Naive thymus-derived CD4-positive, alpha-beta T cell (primary cell): Measurements from ENCODE around the gene LIMS2. TPM values are rescaled to one million over a fixed set of nuclear protein-coding genes. Genes with fewer than 3 reads are reported as not detected.

Source experiments
- ATAC-seq: fragments of 150-1000 bp; cut with Tn5 transposase; 2 replicates; pipeline ENCODE4 v1.10.0; 2021; ENCODE audit warnings: mild to moderate bottlenecking, moderate library complexity
- CTCF ChIA-PET: fragments of 350-600 bp; sonication (Branson Sonifier 250); formaldehyde crosslinking; loops from one replicate; lab custom pipeline; 2021; ENCODE audit warnings: antibody characterized with exemption; lab: Charles Lee
- POLR2A ChIA-PET: fragments of 350-600 bp; sonication (Branson Sonifier 250); formaldehyde crosslinking; loops from one replicate; lab custom pipeline; 2021; ENCODE audit warnings: antibody characterized with exemption, inconsistent platforms; lab: Charles Lee
- DNase-seq, 9 donors: peaks; one replicate each; pipeline versions ENCODE4 v3.0.0 to v3.0.0-alpha.2; 2020 to 2022; ENCODE audit warnings: mixed read lengths in 1 of 9
- H3K27ac ChIP-seq: one replicate; pipeline ENCODE4 v1.7.0; 2013; ENCODE audit warnings: mild to moderate bottlenecking, low read depth, low read length, moderate library complexity
- H3K27me3 ChIP-seq, 2 donors: one replicate each; pipeline ENCODE4 v1.7.0; 2013; ENCODE audit warnings: low read length in 2 of 2, mild to moderate bottlenecking in 2 of 2, moderate library complexity in 2 of 2; ENCODE audit not compliant: control insufficient read depth in 2 of 2, insufficient read depth in 2 of 2
- H3K36me3 ChIP-seq, 3 experiments: 1 replicate in 2 of 3; 2 replicates in 1 of 3; pipeline ENCODE4 v1.7.0; 2013; ENCODE audit warnings: low read length in 3 of 3, mild to moderate bottlenecking in 3 of 3, moderate library complexity in 1 of 3; ENCODE audit not compliant: insufficient read depth in 3 of 3, control insufficient read depth in 2 of 3
- H3K4me1 ChIP-seq, 2 donors: one replicate each; pipeline ENCODE4 v1.7.0; 2013; ENCODE audit warnings: low read length in 2 of 2, mild to moderate bottlenecking in 2 of 2, moderate library complexity in 1 of 2; ENCODE audit not compliant: control insufficient read depth in 2 of 2, insufficient read depth in 2 of 2
- H3K4me3 ChIP-seq: 2 replicates; pipeline ENCODE4 v1.7.0; 2013; ENCODE audit warnings: mild to moderate bottlenecking, low read length
- H3K9me3 ChIP-seq, 3 experiments: 1 replicate in 2 of 3; 2 replicates in 1 of 3; pipeline ENCODE4 v1.7.0; 2013; ENCODE audit warnings: low read length in 3 of 3; ENCODE audit not compliant: control insufficient read depth in 2 of 3
- H3K27ac Mint-ChIP-seq, 9 donors: one replicate each; pipeline ENCODE4 v1.8.0; 2020 to 2022; ENCODE audit warnings: mixed read lengths in 9 of 9, mild to moderate bottlenecking in 8 of 9, moderate library complexity in 5 of 9, inconsistent platforms in 2 of 9
- H3K27me3 Mint-ChIP-seq, 5 donors: one replicate each; pipeline ENCODE4 v1.8.0; 2021 to 2022; ENCODE audit warnings: mixed read lengths in 5 of 5, mild to moderate bottlenecking in 1 of 5
- H3K36me3 Mint-ChIP-seq, 5 donors: one replicate each; pipeline ENCODE4 v1.8.0; 2020 to 2022; ENCODE audit warnings: mixed read lengths in 5 of 5, mild to moderate bottlenecking in 3 of 5, inconsistent platforms in 1 of 5
- H3K4me1 Mint-ChIP-seq, 7 donors: one replicate each; pipeline ENCODE4 v1.8.0; 2020 to 2022; ENCODE audit warnings: mixed read lengths in 7 of 7, mild to moderate bottlenecking in 3 of 7, inconsistent platforms in 1 of 7
- H3K4me3 Mint-ChIP-seq, 10 donors: one replicate each; pipeline ENCODE4 v1.8.0; 2020 to 2022; ENCODE audit warnings: mild to moderate bottlenecking in 10 of 10, mixed read lengths in 10 of 10, moderate library complexity in 6 of 10, inconsistent platforms in 2 of 10
- H3K9me3 Mint-ChIP-seq, 11 donors: one replicate each; pipeline ENCODE4 v1.8.0; 2020 to 2022; ENCODE audit warnings: mixed read lengths in 11 of 11, mild to moderate bottlenecking in 4 of 11, inconsistent platforms in 1 of 11, moderate library complexity in 1 of 11
- intact Hi-C, 2 donors: fragments of 100-400 bp; cut with micrococcal nuclease; formaldehyde crosslinking; loops; one replicate each; pipeline ENCODE4 v1.15.1; 2023
- polyA plus RNA-seq, 2 donors: library from polyadenylated mRNA; unstranded; fragments of 300-500 nt; fragmentation: Illumina TruSeq; gene quantifications; one replicate each; pipeline ENCODE4 v1.2.3, GENCODE V29; 2021
- total RNA-seq, 6 experiments: library from RNA in 5 of 6; stranded (reverse) in 5 of 6; gene quantifications; 1 replicate in 5 of 6; 2 replicates in 1 of 6; pipeline ENCODE4 v1.2.3 and lab custom pipeline; 2021 to 2026

LIMS2 gene
- total and polyA plus RNA-seq, 7 experiments from 2014 or later = 5.3 to 27.0 (median 11.0) TPM

DNA sequence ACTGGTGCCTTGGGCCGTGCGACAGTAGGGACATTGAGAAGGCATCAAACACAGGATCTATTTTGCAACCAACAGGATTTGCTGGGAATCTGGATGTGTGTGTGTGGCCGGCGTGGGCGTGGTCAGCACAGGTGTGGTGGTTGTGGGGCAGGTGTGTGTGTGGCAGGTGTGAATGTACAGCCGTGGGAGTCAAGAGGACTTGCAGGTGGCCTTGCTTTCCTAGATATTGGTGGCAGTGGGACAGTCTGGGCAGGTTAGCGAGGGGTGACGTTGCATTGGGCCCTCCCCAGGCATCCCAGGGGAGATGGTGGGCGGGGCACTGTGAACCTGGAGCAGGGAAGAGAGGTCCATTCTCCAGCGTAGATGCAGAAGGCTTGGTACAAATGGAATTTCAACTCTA lies 3.2 kb upstream of the LIMS2 start:
- H3K27ac ChIP-seq = no peak overlapping the region
- no peak overlapping the region for H3K4me3 ChIP-seq
- peaks cover 0 to 6% of the 10 kb centered on the region in 2 donors for H3K27me3 ChIP-seq
- ATAC-seq (no peak), DNase-seq (no peak)
- peaks cover 30 to 62% (median 40%) of the 10 kb centered on the region in 5 donors for H3K27me3 Mint-ChIP-seq
- H3K9me3 ChIP-seq = no peaks in the 10 kb centered on the region
- ChIA-PET CTCF (no interaction called here), POLR2A (no interaction called here)
- no peak overlapping the region for H3K4me3 Mint-ChIP-seq
- no peaks in the 10 kb centered on the region for H3K4me1 ChIP-seq
- intact Hi-C loops = no loop called here
- H3K4me1 Mint-ChIP-seq = peaks cover 9 to 19% (median 14%) of the 10 kb centered on the region in 7 donors
- H3K36me3 ChIP-seq = no peaks in the 10 kb centered on the region
- H3K9me3 Mint-ChIP-seq = no peaks in the 10 kb centered on the region
- H3K36me3 Mint-ChIP-seq = no peaks in the 10 kb centered on the region
- H3K27ac Mint-ChIP-seq = no peak overlapping the region

DNA sequence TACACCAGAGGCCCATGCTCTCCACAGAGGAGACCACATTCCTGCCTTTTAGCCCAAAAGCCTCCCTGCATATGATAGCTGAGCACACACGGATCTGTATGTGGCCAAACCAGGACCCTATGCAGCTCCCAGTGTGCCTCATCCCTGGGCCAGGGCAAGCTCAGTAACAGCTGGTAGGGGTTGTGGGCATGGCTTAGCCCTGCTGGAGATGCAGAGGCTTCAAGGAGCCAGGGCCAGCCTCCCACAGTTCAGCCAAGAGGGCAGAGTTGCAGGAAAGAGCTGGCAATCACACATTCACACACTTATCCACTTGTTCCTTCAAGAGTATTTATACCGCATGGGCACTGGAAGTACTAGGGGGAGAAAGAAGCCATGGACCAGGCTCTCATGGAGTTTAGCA lies 1.6 kb upstream of the LIMS2 start:
- Mint-ChIP-seq H3K27ac (no peak overlapping the region), H3K4me3 (peak overlapping the region in 2 of 10 donors; percentile 15 to 74), H3K4me1 (peaks cover 7 to 14% (median 11%) of the 10 kb centered on the region in 7 donors), H3K36me3 (no peaks in the 10 kb centered on the region), H3K27me3 (peaks cover 45 to 67% (median 53%) of the 10 kb centered on the region in 5 donors), H3K9me3 (no peaks in the 10 kb centered on the region)
- Histone ChIP-seq H3K27ac (no peak overlapping the region), H3K27me3 (peaks cover 0 to 6% of the 10 kb centered on the region in 2 donors), H3K4me1 (no peaks in the 10 kb centered on the region), H3K36me3 (no peaks in the 10 kb centered on the region), H3K9me3 (no peaks in the 10 kb centered on the region), H3K4me3 (no peak overlapping the region)
- intact Hi-C loops = no loop called here
- no peak for DNase-seq
- CTCF ChIA-PET = interaction anchor here (0.7 kb wide), 1 partner anchor 39 kb away, joined by 3 read pairs; no protein-coding TSS in a partner anchor
- POLR2A ChIA-PET = no interaction called here
- no peak for ATAC-seq

DNA sequence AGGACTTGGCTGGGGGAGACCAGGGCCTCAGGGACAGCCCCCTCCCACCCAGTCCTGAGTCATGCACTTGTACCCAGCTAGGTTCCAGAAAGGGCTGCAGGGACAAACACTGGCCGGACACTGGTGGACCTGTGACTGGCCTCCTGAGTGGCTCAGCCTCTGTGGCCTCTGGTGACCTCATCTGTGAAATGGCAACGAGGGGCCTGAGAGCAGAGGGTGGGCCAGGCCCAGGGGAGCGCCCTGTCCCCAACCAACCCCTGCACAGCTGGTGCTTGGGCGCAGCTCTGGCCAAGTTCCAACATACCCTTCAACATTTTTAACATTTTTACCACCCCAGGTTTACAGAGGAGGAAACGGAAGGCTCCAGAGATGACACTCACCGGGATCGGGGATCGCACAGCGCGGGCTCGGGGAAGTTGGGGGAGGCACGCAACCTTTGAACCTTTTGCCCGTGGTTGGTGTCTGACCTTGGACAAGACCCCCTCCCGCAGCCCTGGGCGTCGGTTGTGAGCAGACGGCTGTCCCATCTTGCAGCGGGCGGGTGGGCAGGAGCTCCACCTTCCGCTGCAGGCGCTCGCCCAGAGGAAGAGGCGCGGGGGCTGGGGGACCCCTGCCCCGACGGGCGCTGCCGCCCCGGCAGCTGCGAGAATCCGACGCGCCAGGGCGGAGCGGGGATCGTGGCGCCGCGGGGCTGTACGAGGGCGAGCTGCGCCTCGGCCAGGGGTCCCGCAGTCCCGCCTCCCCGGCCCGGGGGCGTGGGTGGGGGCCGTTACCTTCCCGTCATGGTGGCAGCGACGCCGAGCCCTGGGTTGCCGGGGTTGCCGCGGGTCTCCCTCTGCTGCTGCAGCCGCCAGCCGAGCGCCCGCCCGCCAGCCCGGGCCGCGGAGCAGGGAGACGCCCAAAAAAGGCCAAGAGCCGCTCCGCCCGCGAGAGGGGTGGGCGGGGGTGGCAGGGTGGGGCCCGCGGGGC lies 805 bp downstream of the LIMS2 start:
- POLR2A ChIA-PET = interaction anchor here (1.1 kb wide), 1 partner anchor 26 kb away, joined by 4 read pairs; no protein-coding TSS in a partner anchor
- H3K27me3 ChIP-seq = peaks cover 0 to 6% of the 10 kb centered on the region in 2 donors
- H3K27me3 Mint-ChIP-seq = peaks cover 55 to 73% (median 62%) of the 10 kb centered on the region in 5 donors

DNA sequence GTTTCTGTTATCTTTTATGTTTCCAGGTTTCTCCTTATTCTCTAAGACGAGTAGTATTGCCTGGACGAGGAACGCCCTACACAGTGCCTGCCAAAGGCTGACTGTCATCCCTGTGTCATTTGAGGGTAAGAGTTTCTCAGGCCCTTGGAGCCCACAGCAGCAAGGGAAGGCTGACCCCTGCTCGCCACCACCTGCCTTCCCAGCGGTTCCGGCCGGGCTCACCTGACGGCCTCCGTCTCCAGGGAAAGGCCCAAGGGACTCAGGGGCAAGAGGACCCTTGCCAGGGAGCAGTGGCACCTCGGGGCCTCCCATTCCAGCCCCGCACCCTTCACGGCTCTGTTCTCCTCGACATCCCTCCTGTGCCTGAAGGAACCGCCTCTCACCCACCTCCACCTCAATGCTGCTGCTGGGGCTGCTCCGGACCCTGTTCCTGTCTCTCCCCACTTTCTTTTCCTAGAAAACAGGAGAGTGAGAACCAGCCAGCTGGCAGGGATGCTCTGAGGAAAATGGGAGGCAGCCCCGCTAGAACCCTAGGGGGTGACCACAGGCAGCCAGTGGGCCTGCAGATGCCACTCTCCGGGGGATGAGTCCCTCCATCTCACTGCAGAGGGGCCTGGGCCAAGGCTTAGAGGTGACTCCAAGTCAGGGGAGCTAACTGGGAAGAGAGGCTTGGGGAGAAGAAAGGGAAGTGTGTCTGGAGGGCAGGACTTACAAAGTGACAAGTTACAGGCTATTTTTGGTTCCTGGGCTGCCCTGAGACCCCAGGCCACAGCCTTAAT lies 1.9 kb downstream of the LIMS2 start:
- intact Hi-C loops = no loop called here
- no peaks in the 10 kb centered on the region for H3K36me3 ChIP-seq
- Mint-ChIP-seq H3K4me1 (peaks cover 4 to 13% (median 9%) of the 10 kb centered on the region in 7 donors), H3K4me3 (peak overlapping the region; percentile 27 to 86 (median 71)), H3K27me3 (peaks cover 56 to 77% (median 62%) of the 10 kb centered on the region in 5 donors), H3K9me3 (peaks cover 0 to 2% (median 0%) of the 10 kb centered on the region in 11 donors), H3K36me3 (no peaks in the 10 kb centered on the region), H3K27ac (peak overlapping the region in 1 of 9 donors; percentile 58)
- no peak for DNase-seq
- no peak overlapping the region for H3K27ac ChIP-seq
- H3K27me3 ChIP-seq = peaks cover 0 to 6% of the 10 kb centered on the region in 2 donors
- no peaks in the 10 kb centered on the region for H3K9me3 ChIP-seq
- no peak overlapping the region for H3K4me3 ChIP-seq
- no peaks in the 10 kb centered on the region for H3K4me1 ChIP-seq
- ATAC-seq = no peak
- CTCF ChIA-PET = no interaction called here
- POLR2A ChIA-PET = no interaction called here

More for the DNA sequence above, 805 bp downstream of the LIMS2 start:
- intact Hi-C loops = no loop called here
- Mint-ChIP-seq H3K4me1 (peaks cover 4 to 13% (median 9%) of the 10 kb centered on the region in 7 donors), H3K9me3 (peaks cover 0 to 2% (median 0%) of the 10 kb centered on the region in 11 donors), H3K27ac (no peak overlapping the region), H3K36me3 (no peaks in the 10 kb centered on the region), H3K4me3 (peak overlapping the region; percentile 62 to 86 (median 77))
- H3K36me3 ChIP-seq = no peaks in the 10 kb centered on the region
- ATAC-seq (peak; percentile 39), DNase-seq (peak in 3 of 9 donors; percentile 19 to 35 (median 22))
- H3K9me3 ChIP-seq = no peaks in the 10 kb centered on the region
- H3K4me1 ChIP-seq = no peaks in the 10 kb centered on the region
- no peak overlapping the region for H3K27ac ChIP-seq
- H3K4me3 ChIP-seq = peak overlapping the region; percentile 20
- CTCF ChIA-PET = no interaction called here

DNA sequence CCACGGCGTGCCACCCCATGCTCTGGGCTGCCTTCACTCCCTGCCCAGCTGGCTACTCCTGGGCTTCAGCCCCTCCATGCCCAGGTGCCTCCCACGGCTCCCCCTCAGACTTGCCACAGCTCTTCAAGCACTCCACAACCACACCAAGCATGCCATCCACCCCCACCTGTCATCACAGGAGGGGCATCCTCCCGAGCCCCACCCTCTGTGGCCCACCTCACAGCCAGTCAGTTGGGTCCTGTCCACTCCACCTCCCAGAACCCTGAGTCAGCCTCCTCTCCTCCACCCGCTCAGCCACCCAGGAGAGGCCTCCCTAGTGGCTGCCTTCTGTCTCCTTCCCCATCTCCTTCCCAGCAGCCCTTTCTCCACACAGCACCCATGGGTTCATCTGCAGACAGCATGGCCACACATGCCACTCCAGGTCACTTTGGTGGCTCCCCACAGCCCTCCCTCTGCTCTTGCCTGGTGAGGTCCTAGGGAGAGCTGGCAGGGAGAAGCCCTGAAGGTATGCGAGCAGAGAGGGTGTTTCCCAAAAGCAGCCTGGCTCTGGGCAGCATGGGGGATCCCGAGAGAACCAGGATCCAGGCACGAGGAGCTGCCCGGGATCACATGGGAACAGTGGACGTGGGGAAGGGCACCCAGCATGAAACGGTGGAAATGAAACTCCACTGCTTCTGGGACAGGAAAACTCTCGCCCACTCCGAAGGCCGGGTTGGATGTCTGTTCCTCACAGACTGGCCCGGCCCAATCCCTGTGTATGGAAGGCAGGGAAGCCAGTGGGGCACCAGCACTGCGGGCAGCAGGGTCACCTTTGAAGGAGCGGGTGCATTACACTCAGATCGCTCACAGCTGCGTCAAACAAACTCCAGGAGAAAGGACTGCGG lies 2.7 kb downstream of the LIMS2 start:
- Mint-ChIP-seq H3K4me3 (peak overlapping the region in 2 of 10 donors; percentile 31 to 41), H3K27ac (no peak overlapping the region), H3K36me3 (no peaks in the 10 kb centered on the region), H3K9me3 (peaks cover 0 to 2% (median 0%) of the 10 kb centered on the region in 11 donors), H3K27me3 (peaks cover 50 to 69% (median 60%) of the 10 kb centered on the region in 5 donors), H3K4me1 (peaks cover 4 to 13% (median 9%) of the 10 kb centered on the region in 7 donors)
- Histone ChIP-seq H3K27me3 (peaks cover 0 to 6% of the 10 kb centered on the region in 2 donors), H3K4me1 (no peaks in the 10 kb centered on the region), H3K27ac (no peak overlapping the region), H3K4me3 (no peak overlapping the region), H3K9me3 (no peaks in the 10 kb centered on the region), H3K36me3 (no peaks in the 10 kb centered on the region)
- ChIA-PET CTCF (no interaction called here), POLR2A (no interaction called here)
- intact Hi-C loops = no loop called here
- no peak for DNase-seq
- ATAC-seq = no peak
